HCT116 (cell line): ENCODE measurements around the gene BAZ1B. TPM values are rescaled to one million over a fixed set of nuclear protein-coding genes. Genes with fewer than 3 reads are reported as not detected.

Experiments
- ATAC-seq: fragments of 200-7000 bp; cut with Tn5 transposase; 2 replicates; pipeline ENCODE4 v1.9.1; 2020; ENCODE audit warnings: mild to moderate bottlenecking, moderate library complexity
- BruUV-seq: library from RNA; stranded (reverse); fragments of 400-500 nt; replicated peaks from 2 replicates; lab custom pipeline; 2021; lab: Mats Ljungman, UMichigan
- CTCF ChIA-PET: fragments of 300-600 bp; sonication (Branson Sonifier 250); formaldehyde crosslinking; loops from one replicate; lab custom pipeline; 2021; ENCODE audit warnings: antibody characterized with exemption; lab: Charles Lee
- POLR2A ChIA-PET: fragments of 300-600, 350-600 bp; sonication (Branson Sonifier 250); formaldehyde crosslinking; loops from one replicate; lab custom pipeline; 2021; ENCODE audit warnings: antibody characterized with exemption; lab: Charles Lee
- RAD21 ChIA-PET, 2 experiments: fragments of 300-600 bp; sonication (Branson Sonifier 250); formaldehyde crosslinking; loops; one replicate each; lab custom pipeline; 2023; ENCODE audit warnings: low total read pairs in 2 of 2; ENCODE audit not compliant: uncharacterized antibody in 2 of 2, unreplicated experiment in 2 of 2, low non-redundant PET in 1 of 2; lab: Charles Lee
- DNase-seq: peaks from one replicate; pipeline ENCODE4 v3.0.0-alpha.2; 2010; ENCODE audit warnings: low read depth, low spot score
- H2AFZ ChIP-seq: fragments of 200-600 bp; shearing (Covaris generic), sonication (generic); 2 replicates; pipeline ENCODE4 v1.6.1; 2017; ENCODE audit warnings: low read depth, mixed run types, mixed read lengths, antibody characterized with exemption, low read length; ENCODE audit not compliant: poor library complexity, severe bottlenecking
- H3K27ac ChIP-seq: 2 replicates; pipeline ENCODE4 v1.5.1; 2012; ENCODE audit warnings: low read depth, low read length
- H3K27me3 ChIP-seq: fragments of 200-600 bp; sonication (generic); 2 replicates; pipeline ENCODE4 v1.6.1; 2016; ENCODE audit warnings: mixed run types, low read length, mixed read lengths; ENCODE audit not compliant: insufficient read depth
- H3K36me3 ChIP-seq, 2 experiments: fragments of 200-500 bp in 1 of 2; fragments of 200-600 bp in 1 of 2; sonication (Bioruptor generic) in 1 of 2; sonication (generic) in 1 of 2; 2 replicates each; pipeline versions ENCODE4 v1.5.1 to v1.6.1; 2014 to 2016; ENCODE audit warnings: low read length in 2 of 2, inconsistent platforms in 1 of 2, mixed read lengths in 1 of 2, mixed run types in 1 of 2; ENCODE audit not compliant: insufficient read depth in 2 of 2, control insufficient read depth in 1 of 2
- H3K4me1 ChIP-seq, 2 experiments: fragments of 200-600 bp in 1 of 2; sonication (generic) in 1 of 2; 2 replicates each; pipeline versions ENCODE4 v1.5.1 to v1.6.1; 2012 to 2017; ENCODE audit warnings: low read length in 2 of 2, inconsistent platforms in 1 of 2, mild to moderate bottlenecking in 1 of 2, mixed read lengths in 1 of 2, mixed run types in 1 of 2, moderate library complexity in 1 of 2; ENCODE audit not compliant: insufficient read depth in 2 of 2, control insufficient read depth in 1 of 2
- H3K4me2 ChIP-seq: fragments of 200-600 bp; sonication (generic); 2 replicates; pipeline ENCODE4 v1.6.1; 2017; ENCODE audit warnings: mixed run types, low read length, mixed read lengths
- H3K4me3 ChIP-seq, 2 experiments: fragments of 200-600 bp in 1 of 2; sonication (generic) in 1 of 2; replicated peaks in 1 of 2; 2 replicates each; pipeline ENCODE4 v1.5.1; 2011 to 2016; ENCODE audit warnings: low read length in 2 of 2, control low read depth in 1 of 2, low read depth in 1 of 2, mild to moderate bottlenecking in 1 of 2, mixed read lengths in 1 of 2, mixed run types in 1 of 2
- H3K79me2 ChIP-seq: fragments of 200-600 bp; sonication (generic); 2 replicates; pipeline ENCODE4 v1.6.1; 2017; ENCODE audit warnings: mild to moderate bottlenecking, mixed run types, low read length, moderate library complexity, mixed read lengths; ENCODE audit not compliant: insufficient read depth
- H3K9ac ChIP-seq: fragments of 200-600 bp; sonication (generic); 2 replicates; pipeline ENCODE4 v1.6.1; 2016; ENCODE audit warnings: low read length, mixed read lengths
- H3K9me2 ChIP-seq: fragments of 200-600 bp; sonication (generic), shearing (Covaris generic); 2 replicates; pipeline ENCODE4 v1.6.1; 2017; ENCODE audit warnings: mixed run types, mild to moderate bottlenecking, moderate library complexity; ENCODE audit not compliant: insufficient read depth
- H3K9me3 ChIP-seq, 2 experiments: fragments of 200-500 bp in 1 of 2; fragments of 200-600 bp in 1 of 2; sonication (Bioruptor generic) in 1 of 2; sonication (generic) in 1 of 2; 2 replicates each; pipeline ENCODE4 v1.6.1; 2014 to 2017; ENCODE audit warnings: low read length in 2 of 2, mixed read lengths in 2 of 2, inconsistent platforms in 1 of 2, low read depth in 1 of 2, mild to moderate bottlenecking in 1 of 2, mixed run types in 1 of 2, moderate library complexity in 1 of 2; ENCODE audit not compliant: control insufficient read depth in 1 of 2, insufficient read depth in 1 of 2
- H4K20me1 ChIP-seq: fragments of 200-600 bp; sonication (generic), shearing (Covaris generic); 2 replicates; pipeline ENCODE4 v1.6.1; 2017; ENCODE audit warnings: mixed run types, mild to moderate bottlenecking, moderate library complexity; ENCODE audit not compliant: insufficient read depth
- EGR1 ChIP-seq: IDR thresholded peaks from 2 replicates; pipeline ENCODE4 v1.6.1; 2012; ENCODE audit warnings: low read depth
- ELF1 ChIP-seq: IDR thresholded peaks from 2 replicates; pipeline ENCODE4 v1.6.1; 2012; ENCODE audit warnings: low read depth, borderline replicate concordance
- EZH2 ChIP-seq: fragments of 200-600 bp; sonication (generic); IDR thresholded peaks from 2 replicates; pipeline ENCODE4 v1.6.1; 2017; ENCODE audit warnings: antibody characterized with exemption, mixed run types
- EZH2phosphoT487 ChIP-seq: fragments of 200-600 bp; IDR thresholded peaks from 2 replicates; pipeline ENCODE4 v1.6.1; 2018; ENCODE audit warnings: antibody characterized with exemption, borderline replicate concordance
- FOSL1 ChIP-seq: IDR thresholded peaks from 2 replicates; pipeline ENCODE4 v1.6.1; 2012; ENCODE audit warnings: low read depth
- JUND ChIP-seq: IDR thresholded peaks from 2 replicates; pipeline ENCODE4 v1.6.1; 2012
- POLR2AphosphoS5 ChIP-seq: IDR thresholded peaks from 2 replicates; pipeline ENCODE4 v1.6.1; 2011; ENCODE audit warnings: mild to moderate bottlenecking, low read depth, low read length, moderate library complexity
- RAD21 ChIP-seq: IDR thresholded peaks from 2 replicates; pipeline ENCODE4 v1.6.1; 2012; ENCODE audit warnings: low read depth, mild to moderate bottlenecking
- SP1 ChIP-seq: IDR thresholded peaks from 2 replicates; pipeline ENCODE4 v1.6.1; 2012; ENCODE audit warnings: low read depth
- SRF ChIP-seq: IDR thresholded peaks from 2 replicates; pipeline ENCODE4 v1.6.1; 2012; ENCODE audit warnings: low read depth
- YY1 ChIP-seq: IDR thresholded peaks from 2 replicates; pipeline ENCODE4 v1.6.1; 2011; ENCODE audit warnings: low read length, low read depth, moderate library complexity, mild to moderate bottlenecking; ENCODE audit not compliant: insufficient replicate concordance; ENCODE audit errors: extremely low read depth
- ZBTB33 ChIP-seq: IDR thresholded peaks from 2 replicates; pipeline ENCODE4 v1.6.1; 2011; ENCODE audit warnings: mild to moderate bottlenecking, low read length, moderate library complexity; ENCODE audit not compliant: insufficient replicate concordance; ENCODE audit errors: extremely low read depth
- ZFX ChIP-seq: fragments of 450-650 bp; IDR thresholded peaks from 2 replicates; pipeline ENCODE4 v1.6.1; 2017
- ZNF274 ChIP-seq: fragments of 200-500 bp; sonication (Bioruptor generic); IDR thresholded peaks from 2 replicates; pipeline ENCODE4 v1.6.1; 2014; ENCODE audit warnings: mild to moderate bottlenecking, low read depth, low read length, inconsistent platforms
- intact Hi-C: fragments of 100-400 bp; cut with micrococcal nuclease; formaldehyde crosslinking; loops from 2 replicates; pipeline ENCODE4 v1.10.0; 2022
- total RNA-seq: library from RNA; stranded (reverse); gene quantifications from one replicate; pipeline ENCODE4 v1.2.1, GENCODE V29; 2021; ENCODE audit not compliant: unreplicated experiment
- TF ChIP-seq, protein P1 (sequence below): IDR thresholded peaks from 2 replicates; pipeline ENCODE4 v1.6.1; 2012
- TF ChIP-seq, protein P2 (sequence below): IDR thresholded peaks from 2 replicates; pipeline ENCODE4 v1.6.1; 2012; ENCODE audit warnings: low read depth
- TF ChIP-seq, protein P3 (sequence below), 3 experiments: fragments of 200-600 bp in 1 of 3; sonication (generic) in 1 of 3; IDR thresholded peaks in 2 of 3; conservative IDR thresholded peaks in 1 of 3; 2 replicates each; pipeline ENCODE4 v1.5.1; 2012 to 2017; ENCODE audit warnings: low read depth in 2 of 3, low read length in 2 of 3, antibody characterized with exemption in 1 of 3, borderline replicate concordance in 1 of 3, control low read depth in 1 of 3, mild to moderate bottlenecking in 1 of 3, mixed read lengths in 1 of 3, mixed run types in 1 of 3, moderate library complexity in 1 of 3; ENCODE audit not compliant: insufficient read depth in 1 of 3

BAZ1B gene
- total RNA-seq, 1 experiment from 2014 or later = 81.1 TPM

- POLR2A ChIA-PET = no interaction called here
Measured at GRCh38 chr7:73449422-73449821, 72.7 kb downstream of the BAZ1B start.

More at GRCh38 chr7:73449422-73449821, 72.7 kb downstream of the BAZ1B start:
- ChIA-PET RAD21 (no interaction called here), CTCF (no interaction called here)
- Histone ChIP-seq H3K9me2 (no peaks in the 10 kb centered on the region), H3K9me3 (no peaks in the 10 kb centered on the region), H3K79me2 (peaks cover 88% of the 10 kb centered on the region), H3K27me3 (no peaks in the 10 kb centered on the region), H3K4me2 (no peak overlapping the region), H3K27ac (no peak overlapping the region), H3K4me1 (no peaks in the 10 kb centered on the region), H3K4me3 (no peak overlapping the region), H3K9ac (no peak overlapping the region), H2AFZ (no peak overlapping the region), H3K36me3 (peaks cover 54 to 63% of the 10 kb centered on the region in 2 experiments), H4K20me1 (peaks cover 6% of the 10 kb centered on the region; the same call in 1 of the 2 replicates)
- TF ChIP-seq, protein P1, sequence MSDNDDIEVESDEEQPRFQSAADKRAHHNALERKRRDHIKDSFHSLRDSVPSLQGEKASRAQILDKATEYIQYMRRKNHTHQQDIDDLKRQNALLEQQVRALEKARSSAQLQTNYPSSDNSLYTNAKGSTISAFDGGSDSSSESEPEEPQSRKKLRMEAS = no peak
- no peak for TF ChIP-seq ELF1
- TF ChIP-seq ZNF274 = no peak
- no peak for TF ChIP-seq YY1
- TF ChIP-seq, protein P2, sequence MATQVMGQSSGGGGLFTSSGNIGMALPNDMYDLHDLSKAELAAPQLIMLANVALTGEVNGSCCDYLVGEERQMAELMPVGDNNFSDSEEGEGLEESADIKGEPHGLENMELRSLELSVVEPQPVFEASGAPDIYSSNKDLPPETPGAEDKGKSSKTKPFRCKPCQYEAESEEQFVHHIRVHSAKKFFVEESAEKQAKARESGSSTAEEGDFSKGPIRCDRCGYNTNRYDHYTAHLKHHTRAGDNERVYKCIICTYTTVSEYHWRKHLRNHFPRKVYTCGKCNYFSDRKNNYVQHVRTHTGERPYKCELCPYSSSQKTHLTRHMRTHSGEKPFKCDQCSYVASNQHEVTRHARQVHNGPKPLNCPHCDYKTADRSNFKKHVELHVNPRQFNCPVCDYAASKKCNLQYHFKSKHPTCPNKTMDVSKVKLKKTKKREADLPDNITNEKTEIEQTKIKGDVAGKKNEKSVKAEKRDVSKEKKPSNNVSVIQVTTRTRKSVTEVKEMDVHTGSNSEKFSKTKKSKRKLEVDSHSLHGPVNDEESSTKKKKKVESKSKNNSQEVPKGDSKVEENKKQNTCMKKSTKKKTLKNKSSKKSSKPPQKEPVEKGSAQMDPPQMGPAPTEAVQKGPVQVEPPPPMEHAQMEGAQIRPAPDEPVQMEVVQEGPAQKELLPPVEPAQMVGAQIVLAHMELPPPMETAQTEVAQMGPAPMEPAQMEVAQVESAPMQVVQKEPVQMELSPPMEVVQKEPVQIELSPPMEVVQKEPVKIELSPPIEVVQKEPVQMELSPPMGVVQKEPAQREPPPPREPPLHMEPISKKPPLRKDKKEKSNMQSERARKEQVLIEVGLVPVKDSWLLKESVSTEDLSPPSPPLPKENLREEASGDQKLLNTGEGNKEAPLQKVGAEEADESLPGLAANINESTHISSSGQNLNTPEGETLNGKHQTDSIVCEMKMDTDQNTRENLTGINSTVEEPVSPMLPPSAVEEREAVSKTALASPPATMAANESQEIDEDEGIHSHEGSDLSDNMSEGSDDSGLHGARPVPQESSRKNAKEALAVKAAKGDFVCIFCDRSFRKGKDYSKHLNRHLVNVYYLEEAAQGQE = no peak
- no peak for TF ChIP-seq EZH2phosphoT487
- TF ChIP-seq RAD21 = no peak
- no peak for TF ChIP-seq JUND
- TF ChIP-seq EGR1 = no peak
- TF ChIP-seq ZFX = no peak
- no peak for TF ChIP-seq SP1
- no peak for TF ChIP-seq POLR2AphosphoS5
- TF ChIP-seq, protein P3, sequence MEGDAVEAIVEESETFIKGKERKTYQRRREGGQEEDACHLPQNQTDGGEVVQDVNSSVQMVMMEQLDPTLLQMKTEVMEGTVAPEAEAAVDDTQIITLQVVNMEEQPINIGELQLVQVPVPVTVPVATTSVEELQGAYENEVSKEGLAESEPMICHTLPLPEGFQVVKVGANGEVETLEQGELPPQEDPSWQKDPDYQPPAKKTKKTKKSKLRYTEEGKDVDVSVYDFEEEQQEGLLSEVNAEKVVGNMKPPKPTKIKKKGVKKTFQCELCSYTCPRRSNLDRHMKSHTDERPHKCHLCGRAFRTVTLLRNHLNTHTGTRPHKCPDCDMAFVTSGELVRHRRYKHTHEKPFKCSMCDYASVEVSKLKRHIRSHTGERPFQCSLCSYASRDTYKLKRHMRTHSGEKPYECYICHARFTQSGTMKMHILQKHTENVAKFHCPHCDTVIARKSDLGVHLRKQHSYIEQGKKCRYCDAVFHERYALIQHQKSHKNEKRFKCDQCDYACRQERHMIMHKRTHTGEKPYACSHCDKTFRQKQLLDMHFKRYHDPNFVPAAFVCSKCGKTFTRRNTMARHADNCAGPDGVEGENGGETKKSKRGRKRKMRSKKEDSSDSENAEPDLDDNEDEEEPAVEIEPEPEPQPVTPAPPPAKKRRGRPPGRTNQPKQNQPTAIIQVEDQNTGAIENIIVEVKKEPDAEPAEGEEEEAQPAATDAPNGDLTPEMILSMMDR (IDR thresholded peaks at IDR 0.05 in 2 of 3, conservative IDR thresholded peaks at IDR 0.05 in 1 of 3; ENCODE audit: borderline replicate concordance in 1 of 3, insufficient read depth in 1 of 3, low read depth in 2 of 3, low read length in 2 of 3) = no peak
- no peak for TF ChIP-seq FOSL1
- no peak for TF ChIP-seq SRF
- TF ChIP-seq EZH2 = no peak
- no peak for TF ChIP-seq ZBTB33
- intact Hi-C loops = no loop called here
- no peak for ATAC-seq
- no TSS peak for BruUV-seq
- DNase-seq = no peak
